GM21390 (cell line): Measurements from ENCODE around the gene AGAP1.
"Not testable (repeated sequence)": the region's sequence is repeated elsewhere in the genome, so short reads cannot be mapped to it uniquely, and the experiment has no call there.

Source experiments
- ATAC-seq: cut with Tn5 transposase; IDR thresholded peaks from one replicate; pipeline ENCODE4 v1.9.1; 2021; ENCODE audit not compliant: unreplicated experiment

AGAP1 gene

DNA sequence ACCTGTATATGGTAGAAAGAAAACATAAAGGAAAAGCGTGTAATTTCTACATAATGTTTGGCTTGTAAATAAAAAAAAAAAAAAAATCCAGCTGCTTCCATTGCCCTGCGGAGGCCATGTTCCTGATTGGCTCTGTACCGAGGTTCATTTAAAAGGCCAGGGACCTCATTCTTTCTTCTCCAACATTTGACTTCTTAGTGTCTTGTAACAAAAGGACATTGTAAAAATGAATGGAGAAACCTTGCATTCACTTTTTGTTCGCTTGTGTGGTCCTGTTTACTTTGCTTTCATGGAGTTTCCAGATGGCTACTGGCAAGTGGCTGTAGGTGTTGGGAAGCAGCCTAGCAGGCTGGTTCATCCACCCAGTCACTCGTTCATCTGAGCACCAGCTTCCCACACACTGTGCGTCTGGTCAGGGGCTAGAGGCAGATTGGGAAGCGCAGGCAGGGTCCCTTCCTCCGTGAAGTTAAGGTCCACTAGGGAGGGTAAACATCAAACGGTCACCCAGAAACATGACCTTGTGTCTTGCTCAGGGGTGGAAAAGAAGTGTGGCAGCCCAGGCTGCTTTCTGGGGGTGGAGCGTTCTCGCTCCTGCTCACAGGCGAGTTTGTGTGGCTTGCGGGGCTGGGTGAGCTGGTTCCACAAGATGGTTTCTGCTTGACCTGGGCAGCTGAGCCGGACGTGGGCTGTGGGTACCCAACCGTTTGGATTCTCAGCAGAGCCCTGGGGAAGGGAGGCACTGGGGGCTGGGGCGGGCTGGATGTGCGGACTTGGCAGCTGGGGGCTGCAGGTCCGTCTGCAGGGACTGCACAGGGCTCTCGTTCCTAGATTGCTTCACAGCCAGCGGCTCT, 260.7 kb downstream of the AGAP1 start:
- no peak for ATAC-seq

- ATAC-seq = no peak
These were observed 262.6 kb downstream of the AGAP1 start for GRCh38 chr2:235756491-235756890.

GRCh38 chr2:235757212-235757611, 263.4 kb downstream of the AGAP1 start:
- ATAC-seq = no peak

- no peak for ATAC-seq
These were observed 263.8 kb downstream of the AGAP1 start for GRCh38 chr2:235757640-235758039.

DNA sequence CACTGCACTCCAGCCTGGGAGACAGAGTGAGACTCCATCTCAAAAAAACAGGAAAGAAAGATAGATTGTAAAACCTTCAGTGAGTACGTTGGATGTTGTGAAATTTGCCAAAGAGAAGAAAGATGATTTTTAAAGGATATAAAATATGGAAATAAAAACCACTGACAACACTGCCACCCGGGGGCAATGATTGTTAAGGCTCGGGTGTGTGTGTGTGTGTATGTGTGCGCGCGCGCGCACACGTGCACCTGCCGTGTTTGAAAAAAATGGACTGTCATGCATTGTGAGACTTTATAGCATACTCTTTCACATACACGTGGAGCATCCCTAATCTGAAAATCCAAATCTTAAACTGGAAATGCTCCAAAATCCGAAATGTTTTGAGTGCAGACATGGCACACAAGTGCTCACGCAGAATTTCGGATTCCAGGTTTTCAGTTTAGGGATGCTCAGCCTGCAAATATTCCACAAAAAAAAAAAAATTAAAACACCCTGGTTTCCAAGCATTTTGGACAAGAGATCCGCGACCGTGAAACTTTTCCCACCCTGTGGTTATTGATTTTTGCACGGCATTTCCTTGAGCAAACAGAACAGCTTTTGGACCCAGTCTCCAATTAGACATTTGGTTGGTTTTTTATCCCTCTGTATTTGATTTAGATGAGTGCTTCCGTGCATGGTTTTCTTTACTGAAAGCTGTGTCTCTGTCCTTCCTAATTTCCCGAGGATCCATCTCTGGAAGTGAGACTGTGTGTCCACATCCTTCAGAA, 269.2 kb downstream of the AGAP1 start:
- ATAC-seq = no peak

DNA sequence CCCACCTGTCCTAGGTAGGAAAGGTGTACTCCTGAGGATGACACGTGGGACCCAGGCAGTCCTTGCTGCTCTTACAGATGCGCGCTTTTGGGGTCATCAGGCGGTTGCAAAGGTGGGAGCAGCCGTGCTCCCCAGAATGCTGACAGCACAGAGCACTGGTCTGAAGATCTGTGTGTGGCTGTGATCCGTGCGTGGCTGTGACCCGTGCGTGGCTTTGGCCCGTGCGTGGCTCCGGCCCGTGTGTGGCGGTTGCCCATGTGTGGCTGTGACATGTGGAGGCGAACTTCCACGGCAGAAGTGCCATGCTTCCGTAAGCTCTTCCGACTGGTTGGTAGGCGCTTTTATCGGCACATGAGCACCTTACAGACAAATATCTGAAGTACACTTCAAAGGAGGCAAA, 270.0 kb downstream of the AGAP1 start:
- ATAC-seq = no peak

DNA sequence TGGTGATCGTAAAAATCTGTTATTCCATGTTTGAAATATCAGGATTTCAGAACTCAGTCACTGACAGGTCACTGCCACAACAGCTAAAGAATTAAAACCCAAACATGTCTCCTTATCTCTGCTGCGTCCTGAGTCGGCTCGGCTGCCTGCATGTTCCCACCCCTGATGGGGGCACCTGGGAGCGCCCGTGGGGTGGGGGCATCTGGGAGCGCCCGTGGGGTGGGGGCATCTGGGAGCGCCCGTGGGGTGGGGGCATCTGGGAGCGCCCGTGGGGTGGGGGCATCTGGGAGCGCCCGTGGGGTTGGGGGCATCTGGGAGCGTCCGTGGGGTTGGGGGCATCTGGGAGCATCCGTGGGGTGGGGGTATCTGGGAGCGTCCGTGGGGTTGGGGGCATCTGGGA, 270.6 kb downstream of the AGAP1 start:
- ATAC-seq = not testable (repeated sequence)

DNA sequence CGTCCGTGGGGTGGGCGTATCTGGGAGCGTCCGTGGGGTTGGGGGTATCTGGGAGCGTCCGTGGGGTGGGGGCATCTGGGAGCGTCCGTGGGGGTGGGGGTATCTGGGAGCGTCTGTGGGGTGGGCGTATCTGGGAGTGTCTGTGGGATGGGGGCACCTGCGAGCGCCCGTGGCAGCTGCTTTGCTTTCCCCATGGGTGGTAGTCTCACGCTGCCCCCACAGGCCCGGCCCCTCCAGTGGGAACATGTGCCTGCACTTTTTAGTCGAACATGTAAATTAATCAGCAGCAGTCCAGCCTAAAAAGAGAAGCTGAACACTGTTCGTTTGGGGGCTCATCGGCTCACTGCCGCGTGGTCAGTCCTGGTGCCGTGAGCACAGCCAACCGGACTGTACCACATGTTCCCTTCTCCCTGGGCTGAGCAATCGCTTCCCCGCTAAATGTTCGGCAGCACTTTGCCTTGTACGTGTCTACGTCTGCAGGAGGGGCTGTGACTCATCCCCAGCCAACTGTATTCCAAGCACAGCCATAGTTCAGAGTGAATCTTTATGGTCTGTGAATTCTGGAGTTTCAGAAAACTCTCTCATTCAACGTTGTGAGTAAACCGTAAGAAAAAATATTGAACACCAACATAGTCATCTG, 271.5 kb downstream of the AGAP1 start:
- no peak for ATAC-seq

DNA sequence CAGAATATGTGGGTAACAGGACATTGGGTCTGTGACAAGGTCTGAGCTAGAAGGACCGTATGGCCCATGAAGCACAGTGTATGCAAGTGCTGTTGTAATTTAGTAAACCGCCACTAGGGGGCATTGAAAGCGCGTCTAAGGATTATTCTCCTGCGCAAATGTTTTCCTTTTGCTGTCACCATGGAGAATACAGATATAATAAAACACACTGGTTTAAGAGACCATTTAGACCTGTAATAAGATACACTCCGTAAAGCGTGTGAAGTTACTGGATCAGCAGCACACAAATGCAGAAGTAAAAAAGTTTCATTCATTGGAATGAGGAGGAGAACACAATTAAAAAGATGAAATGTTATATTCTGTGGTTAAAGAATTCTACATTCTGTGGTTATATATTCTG, 272.4 kb downstream of the AGAP1 start:
- no peak for ATAC-seq

DNA sequence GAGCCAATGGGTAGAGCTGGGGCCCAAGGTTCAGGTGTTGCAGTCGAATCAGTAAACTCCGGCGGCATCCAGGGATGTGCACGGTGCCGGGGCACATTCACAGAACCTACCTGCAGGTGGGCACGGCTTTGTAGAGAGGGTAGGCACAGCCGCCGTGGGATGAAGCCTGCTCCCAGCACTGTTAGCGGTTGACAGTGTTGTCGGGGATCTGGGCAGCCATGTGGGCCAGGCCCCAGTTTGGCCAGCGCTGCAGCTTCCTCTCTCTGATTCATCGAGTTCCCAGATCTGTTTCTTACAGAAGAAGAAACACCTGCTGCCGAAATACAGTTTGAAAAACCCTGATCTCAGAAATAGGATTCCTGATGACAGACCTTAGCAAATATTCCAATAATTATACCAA, 274.8 kb downstream of the AGAP1 start:
- ATAC-seq = no peak

- no peak for ATAC-seq
These were observed 275.2 kb downstream of the AGAP1 start for GRCh38 chr2:235769046-235769445.

DNA sequence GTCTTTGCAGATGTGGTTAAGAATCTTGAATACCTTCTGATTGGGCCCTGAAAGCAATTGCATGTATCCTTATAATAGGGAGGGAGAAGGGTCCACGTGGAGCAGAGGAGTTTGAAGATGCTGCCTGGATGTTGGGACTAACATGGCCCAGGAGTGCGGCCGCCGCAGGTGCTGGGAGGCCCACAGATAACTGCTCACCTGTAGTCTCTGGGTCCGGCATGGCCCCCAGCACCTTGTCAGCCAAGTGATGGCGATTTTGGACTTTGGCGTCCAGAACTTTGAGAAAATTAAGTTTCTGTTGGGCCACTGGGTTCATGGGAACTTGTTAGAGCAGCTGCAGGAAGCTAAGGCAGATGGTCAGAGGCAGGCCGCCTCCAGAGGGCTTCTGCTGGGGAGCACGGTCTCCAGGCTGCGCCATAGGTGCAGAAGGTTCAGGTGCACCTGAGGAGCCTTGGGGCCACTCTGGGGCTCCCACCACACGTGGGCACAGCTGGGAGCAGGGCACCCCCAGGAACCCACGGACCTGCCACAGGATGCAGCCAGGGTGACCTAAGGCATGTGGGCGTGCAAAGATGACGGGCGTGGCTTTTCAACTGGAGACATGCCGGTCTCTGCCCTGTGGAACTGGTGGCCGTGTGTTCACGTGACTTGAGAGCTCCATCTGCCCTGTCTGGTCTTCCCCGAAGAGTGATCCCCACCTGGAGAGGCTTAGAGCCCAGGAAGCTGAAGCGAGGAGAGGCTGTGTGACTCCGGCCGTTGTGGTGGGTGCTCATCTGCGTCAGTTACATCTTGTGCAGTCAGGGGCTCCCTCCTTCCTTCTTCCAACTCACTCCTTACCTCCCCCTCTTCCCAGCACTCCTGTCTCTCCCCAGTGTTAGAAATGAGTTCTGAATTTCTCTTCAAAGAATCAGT, 277.3 kb downstream of the AGAP1 start:
- ATAC-seq = no peak

- no peak for ATAC-seq
These were observed 279.5 kb downstream of the AGAP1 start for GRCh38 chr2:235773188-235773928.

- ATAC-seq = no peak
These were observed 280.5 kb downstream of the AGAP1 start for GRCh38 chr2:235774153-235774870.

DNA sequence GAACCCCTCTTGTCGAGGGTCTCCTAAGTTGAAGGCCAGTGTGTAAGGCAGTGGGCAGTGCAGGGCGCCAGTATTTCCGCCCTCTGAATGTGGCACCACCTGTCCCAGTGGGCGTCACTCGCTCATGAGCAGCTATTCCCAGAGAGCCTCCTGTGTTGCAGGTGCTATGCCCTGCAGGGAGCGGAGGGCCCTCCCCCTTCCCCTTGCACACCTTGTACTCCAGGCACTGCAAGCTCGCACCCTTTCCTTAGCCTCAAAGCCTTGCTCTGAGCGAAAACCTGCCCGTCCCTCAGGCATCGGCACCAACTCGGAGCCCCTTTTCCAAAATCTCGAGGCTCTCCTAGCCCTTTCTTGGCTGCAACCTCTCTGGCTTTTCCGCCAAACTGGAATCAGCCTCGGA, 282.7 kb downstream of the AGAP1 start:
- no peak for ATAC-seq

- ATAC-seq = no peak
These were observed 285.6 kb downstream of the AGAP1 start for GRCh38 chr2:235779444-235779896.

GRCh38 chr2:235780401-235780800, 286.6 kb downstream of the AGAP1 start:
- ATAC-seq = no peak

GRCh38 chr2:235781775-235782174, 287.9 kb downstream of the AGAP1 start:
- no peak for ATAC-seq

DNA sequence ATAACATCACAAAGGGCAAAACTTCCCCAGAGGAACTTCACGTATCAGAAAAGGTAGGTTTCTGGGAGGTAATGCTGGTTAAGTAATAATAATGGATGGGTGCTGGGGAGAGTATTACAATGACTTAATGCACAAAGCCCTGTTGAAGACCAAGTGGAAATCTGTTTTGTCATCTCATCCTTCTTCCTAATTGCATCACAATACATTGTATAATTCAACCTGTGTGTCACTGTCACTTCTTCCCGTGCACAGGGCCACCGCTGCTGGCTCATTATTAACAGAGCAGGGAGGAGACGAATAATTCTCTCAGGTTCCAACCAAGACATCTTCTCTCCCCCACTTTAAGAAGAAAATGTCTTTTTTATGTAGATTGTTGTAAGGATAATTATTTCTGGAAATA, 290.9 kb downstream of the AGAP1 start:
- no peak for ATAC-seq
